Gastroesophageal sphincter (tissue), 4 donors: ENCODE measurements around the gene FARS2. TPM values are rescaled to one million over a fixed set of nuclear protein-coding genes. Genes with fewer than 3 reads are reported as not detected.

Source experiments
- ATAC-seq: fragments of 150-250 bp; one replicate; pipeline ENCODE4 v1.9.1; 2016; ENCODE audit warnings: mild to moderate bottlenecking, moderate library complexity
- H3K27ac ChIP-seq, 4 donors: fragments of 200-600 bp; sonication (generic) in 3 of 4; 1 replicate in 3 of 4; 2 replicates in 1 of 4; pipeline ENCODE4 v1.5.1; 2016 to 2019
- H3K27me3 ChIP-seq: fragments of 200-600 bp; sonication (generic); one replicate; pipeline ENCODE4 v1.5.1; 2019
- H3K36me3 ChIP-seq, 2 donors: fragments of 200-600 bp; sonication (generic); one replicate each; pipeline ENCODE4 v1.5.1; 2019; ENCODE audit warnings: control low read depth in 1 of 2
- H3K4me1 ChIP-seq, 3 donors: fragments of 200-600 bp; sonication (generic); 1 replicate in 2 of 3; 2 replicates in 1 of 3; pipeline ENCODE4 v1.5.1; 2016 to 2019; ENCODE audit warnings: control low read depth in 2 of 3
- H3K4me3 ChIP-seq, 2 donors: fragments of 200-600 bp; sonication (generic); one replicate each; pipeline ENCODE4 v1.5.1; 2019; ENCODE audit warnings: mild to moderate bottlenecking in 1 of 2, moderate library complexity in 1 of 2
- H3K9me3 ChIP-seq, 3 donors: fragments of 200-600 bp; sonication (generic); one replicate each; pipeline ENCODE4 v1.5.1; 2017 to 2019; ENCODE audit warnings: control low read depth in 2 of 3
- EP300 ChIP-seq: sonication (generic); formaldehyde crosslinking; IDR thresholded peaks from one replicate; pipeline ENCODE4 v1.6.1; 2017; ENCODE audit warnings: antibody characterized with exemption, mild to moderate bottlenecking
- POLR2A ChIP-seq, 2 donors: fragments of 450-650 bp; IDR thresholded peaks; one replicate each; pipeline ENCODE4 v1.6.1; 2017; ENCODE audit warnings: antibody characterized with exemption in 2 of 2, mild to moderate bottlenecking in 2 of 2, moderate library complexity in 1 of 2
- POLR2AphosphoS5 ChIP-seq: sonication (generic); formaldehyde crosslinking; IDR thresholded peaks from one replicate; pipeline ENCODE4 v1.6.1; 2017; ENCODE audit warnings: antibody characterized with exemption
- WGBS, 2 donors: methylation state at CpG; one replicate each; pipeline ENCODE4 v1.1.5; 2018; ENCODE audit warnings: low coverage in 1 of 2; 5-methylcytosine and 5-hydroxymethylcytosine counted together
- total RNA-seq, 4 donors: library from RNA; depleted of rRNA; stranded (reverse); fragments of >200 nt; gene quantifications; one replicate each; pipeline ENCODE4 v1.1.0, GENCODE V29; 2016
- TF ChIP-seq, protein P1 (sequence below), 4 experiments: fragments of 200-600 bp in 2 of 4; fragments of 450-650 bp in 2 of 4; sonication (generic) in 1 of 4; IDR thresholded peaks; one replicate each; pipeline ENCODE4 v1.5.1; 2017 to 2019; ENCODE audit warnings: antibody characterized with exemption in 4 of 4, mild to moderate bottlenecking in 2 of 4, moderate library complexity in 2 of 4

The FARS2 gene
- total RNA-seq, 4 donors from 2014 or later: 9.8 to 16.3 (median 14.4) TPM

DNA sequence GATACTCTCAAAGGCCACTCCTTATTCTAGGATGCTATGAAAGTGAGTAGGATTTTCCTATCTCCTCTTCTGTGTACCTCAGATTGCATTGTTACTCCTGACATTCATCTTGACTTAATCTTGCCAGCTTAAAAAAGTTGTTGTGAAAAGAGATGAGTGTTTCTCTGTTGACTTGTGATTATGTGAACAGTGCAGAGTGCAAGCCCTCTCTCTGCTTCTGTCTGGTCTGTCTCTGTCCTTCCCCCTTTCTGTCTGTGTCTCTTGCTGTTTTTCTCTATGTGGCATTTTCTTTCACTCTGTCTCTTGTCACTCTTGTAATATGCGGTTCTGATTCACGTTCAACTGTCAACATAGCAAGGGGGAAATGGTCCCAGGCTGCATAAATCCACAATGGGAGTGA is 306.6 kb downstream of the FARS2 start:
- 76 to 79% methylated on average over 2 of the region's 2 CpGs for WGBS, 2 donors
- Histone ChIP-seq H3K27me3 (no peaks in the 10 kb centered on the region), H3K36me3 (no peaks in the 10 kb centered on the region), H3K4me3 (no peak overlapping the region), H3K9me3 (no peaks in the 10 kb centered on the region), H3K4me1 (peaks cover 0 to 15% (median 0%) of the 10 kb centered on the region in 3 donors), H3K27ac (no peak overlapping the region)
- TF ChIP-seq POLR2A (IDR thresholded peaks at IDR 0.05) (no peak), POLR2AphosphoS5 (no peak), EP300 (no peak)
- TF ChIP-seq, protein P1, sequence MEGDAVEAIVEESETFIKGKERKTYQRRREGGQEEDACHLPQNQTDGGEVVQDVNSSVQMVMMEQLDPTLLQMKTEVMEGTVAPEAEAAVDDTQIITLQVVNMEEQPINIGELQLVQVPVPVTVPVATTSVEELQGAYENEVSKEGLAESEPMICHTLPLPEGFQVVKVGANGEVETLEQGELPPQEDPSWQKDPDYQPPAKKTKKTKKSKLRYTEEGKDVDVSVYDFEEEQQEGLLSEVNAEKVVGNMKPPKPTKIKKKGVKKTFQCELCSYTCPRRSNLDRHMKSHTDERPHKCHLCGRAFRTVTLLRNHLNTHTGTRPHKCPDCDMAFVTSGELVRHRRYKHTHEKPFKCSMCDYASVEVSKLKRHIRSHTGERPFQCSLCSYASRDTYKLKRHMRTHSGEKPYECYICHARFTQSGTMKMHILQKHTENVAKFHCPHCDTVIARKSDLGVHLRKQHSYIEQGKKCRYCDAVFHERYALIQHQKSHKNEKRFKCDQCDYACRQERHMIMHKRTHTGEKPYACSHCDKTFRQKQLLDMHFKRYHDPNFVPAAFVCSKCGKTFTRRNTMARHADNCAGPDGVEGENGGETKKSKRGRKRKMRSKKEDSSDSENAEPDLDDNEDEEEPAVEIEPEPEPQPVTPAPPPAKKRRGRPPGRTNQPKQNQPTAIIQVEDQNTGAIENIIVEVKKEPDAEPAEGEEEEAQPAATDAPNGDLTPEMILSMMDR (IDR thresholded peaks at IDR 0.05): no peak
- no peak for ATAC-seq

DNA sequence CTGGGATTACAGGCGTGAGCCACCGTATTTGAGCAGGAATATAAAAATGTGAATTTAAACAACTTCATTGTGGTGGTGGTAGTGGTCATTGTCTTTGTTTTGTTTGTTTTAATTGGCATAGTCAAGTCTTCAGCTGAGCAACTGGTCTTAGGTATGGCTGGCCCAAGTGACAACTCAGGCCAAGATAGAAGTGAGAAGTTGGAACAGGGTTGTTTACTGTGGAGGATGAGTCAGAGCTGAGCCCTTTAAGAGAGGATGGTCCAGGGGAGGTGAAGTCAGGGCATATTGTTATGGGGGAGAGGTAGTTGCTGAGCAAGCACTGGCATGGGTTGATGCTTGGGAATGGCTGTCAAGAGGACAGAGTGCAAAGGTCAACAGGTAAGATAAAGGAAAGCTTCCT is 308.2 kb downstream of the FARS2 start:
- ATAC-seq: no peak
- no peaks in the 10 kb centered on the region for H3K27me3 ChIP-seq
- H3K4me3 ChIP-seq: no peak overlapping the region
- TF ChIP-seq EP300 (no peak), POLR2A (IDR thresholded peaks at IDR 0.05) (no peak), POLR2AphosphoS5 (no peak)
- TF ChIP-seq, protein P1 (IDR thresholded peaks at IDR 0.05): no peak
- peaks cover 0 to 10% (median 0%) of the 10 kb centered on the region in 3 donors for H3K9me3 ChIP-seq
- WGBS, 2 donors: 80 to 100% methylated on average over 1 to 2 of the region's 2 CpGs
- H3K4me1 ChIP-seq: peaks cover 0 to 14% (median 0%) of the 10 kb centered on the region in 3 donors
- no peaks in the 10 kb centered on the region for H3K36me3 ChIP-seq
- H3K27ac ChIP-seq: no peak overlapping the region

- WGBS, 2 donors: 66 to 81% methylated on average over 6 of the region's 6 CpGs
- H3K36me3 ChIP-seq: no peaks in the 10 kb centered on the region
- H3K27ac ChIP-seq: no peak overlapping the region
- peaks cover 0 to 5% (median 0%) of the 10 kb centered on the region in 3 donors for H3K4me1 ChIP-seq
- H3K4me3 ChIP-seq: no peak overlapping the region
- ATAC-seq: no peak
- no peaks in the 10 kb centered on the region for H3K27me3 ChIP-seq
- peaks cover 0 to 17% (median 0%) of the 10 kb centered on the region in 3 donors for H3K9me3 ChIP-seq
- TF ChIP-seq POLR2A (IDR thresholded peaks at IDR 0.05): no peak
- TF ChIP-seq, protein P1 (IDR thresholded peaks at IDR 0.05): no peak
- TF ChIP-seq POLR2AphosphoS5: no peak
- TF ChIP-seq EP300: no peak
These were observed 309.3 kb downstream of the FARS2 start for GRCh38 chr6:5570641-5571040.

DNA sequence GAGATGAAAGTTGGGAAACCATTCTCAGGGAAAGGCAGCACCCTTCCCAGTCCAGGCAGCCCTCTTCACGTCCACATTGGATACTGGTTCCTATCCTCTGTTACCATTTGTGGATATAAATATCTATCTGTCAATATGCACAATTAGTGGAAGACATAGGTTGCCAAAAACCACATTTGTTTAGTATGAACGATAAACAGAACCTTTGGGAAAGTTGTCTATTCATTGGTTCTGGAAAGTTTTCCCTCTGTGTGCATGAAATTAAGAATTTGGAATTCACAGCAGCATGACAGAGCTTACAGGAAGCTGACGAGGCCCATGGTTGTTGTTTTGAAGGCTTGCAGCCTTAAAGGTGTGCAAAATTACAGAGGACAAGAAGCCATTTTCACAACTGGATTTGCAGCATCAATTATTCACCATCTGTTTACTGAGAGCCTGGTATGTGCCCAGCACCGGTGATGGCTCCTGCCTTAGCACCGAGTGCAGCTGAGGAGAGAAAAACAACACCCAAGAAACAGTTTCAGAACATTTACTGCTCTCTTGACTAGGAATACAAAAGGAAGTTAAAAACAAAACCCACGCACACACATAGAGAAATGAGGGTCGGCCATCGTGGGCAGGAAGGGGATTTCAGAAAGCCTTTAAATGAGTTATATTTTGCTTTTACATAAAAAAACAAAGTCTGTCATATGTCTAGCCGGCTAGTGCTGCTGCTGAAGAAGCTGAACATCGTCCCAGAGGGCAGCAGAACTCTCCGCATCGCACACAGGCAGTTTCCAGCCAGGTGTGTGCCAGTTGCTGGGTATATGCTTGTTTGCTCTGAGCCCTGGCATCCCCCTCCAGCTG is 319.6 kb downstream of the FARS2 start:
- 77 to 89% methylated on average over 11 to 12 of the region's 12 CpGs for WGBS, 2 donors
- no peaks in the 10 kb centered on the region for H3K27me3 ChIP-seq
- no peaks in the 10 kb centered on the region for H3K36me3 ChIP-seq
- no peak overlapping the region for H3K27ac ChIP-seq
- no peaks in the 10 kb centered on the region for H3K4me1 ChIP-seq
- H3K9me3 ChIP-seq: peaks cover 0 to 3% (median 0%) of the 10 kb centered on the region in 3 donors
- H3K4me3 ChIP-seq: no peak overlapping the region
- TF ChIP-seq EP300 (no peak), POLR2AphosphoS5 (no peak), POLR2A (IDR thresholded peaks at IDR 0.05) (no peak)
- TF ChIP-seq, protein P1 (IDR thresholded peaks at IDR 0.05): no peak
- ATAC-seq: no peak

DNA sequence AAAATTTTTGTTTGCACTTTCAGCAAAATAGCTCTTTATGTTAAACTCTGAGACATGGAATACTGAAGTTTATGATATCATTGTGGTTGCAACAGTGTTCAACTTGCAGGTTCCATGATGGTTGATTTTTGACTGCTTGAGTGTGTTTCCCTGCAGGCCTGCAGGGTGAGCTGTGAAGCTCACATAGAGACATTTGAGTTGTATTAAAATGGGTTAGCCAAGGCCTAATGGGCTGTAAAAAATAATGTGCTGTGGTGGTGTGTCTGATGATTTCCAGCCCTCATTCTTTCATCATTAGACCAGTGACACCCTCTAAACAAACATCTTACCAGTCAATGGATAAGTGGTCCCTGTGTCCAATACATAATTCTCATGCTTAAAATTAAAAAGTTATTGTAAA is 321.4 kb downstream of the FARS2 start:
- no peak for TF ChIP-seq POLR2AphosphoS5
- no peaks in the 10 kb centered on the region for H3K27me3 ChIP-seq
- no peaks in the 10 kb centered on the region for H3K4me1 ChIP-seq
- H3K36me3 ChIP-seq: no peaks in the 10 kb centered on the region
- ATAC-seq: no peak
- H3K27ac ChIP-seq: no peak overlapping the region
- H3K9me3 ChIP-seq: peaks cover 0 to 7% (median 0%) of the 10 kb centered on the region in 3 donors
- H3K4me3 ChIP-seq: no peak overlapping the region
